ENCODE measurements around the gene HRAS.

The HRAS gene

GRCh38 chr11:491358-491757 is 44.0 kb downstream of the HRAS start:
- no peak for DNase-seq

DNA sequence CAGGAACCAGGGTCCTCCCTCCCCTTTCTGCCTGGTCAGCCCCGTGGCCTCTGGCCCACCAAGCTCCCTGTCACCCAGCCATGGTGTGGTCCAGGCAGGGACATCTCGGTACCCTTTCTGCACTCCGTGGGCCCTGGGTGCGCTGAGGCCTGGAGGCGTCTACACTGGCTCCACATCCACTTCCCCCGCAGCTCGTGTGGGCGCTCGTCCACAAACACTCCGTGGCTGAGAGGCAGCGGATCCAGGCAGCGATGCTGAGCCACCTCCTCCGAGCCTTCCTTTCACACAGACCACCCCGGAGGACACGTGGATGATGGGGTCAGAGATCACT is 44.5 kb downstream of the HRAS start:
- DNase-seq: no peak

DNA sequence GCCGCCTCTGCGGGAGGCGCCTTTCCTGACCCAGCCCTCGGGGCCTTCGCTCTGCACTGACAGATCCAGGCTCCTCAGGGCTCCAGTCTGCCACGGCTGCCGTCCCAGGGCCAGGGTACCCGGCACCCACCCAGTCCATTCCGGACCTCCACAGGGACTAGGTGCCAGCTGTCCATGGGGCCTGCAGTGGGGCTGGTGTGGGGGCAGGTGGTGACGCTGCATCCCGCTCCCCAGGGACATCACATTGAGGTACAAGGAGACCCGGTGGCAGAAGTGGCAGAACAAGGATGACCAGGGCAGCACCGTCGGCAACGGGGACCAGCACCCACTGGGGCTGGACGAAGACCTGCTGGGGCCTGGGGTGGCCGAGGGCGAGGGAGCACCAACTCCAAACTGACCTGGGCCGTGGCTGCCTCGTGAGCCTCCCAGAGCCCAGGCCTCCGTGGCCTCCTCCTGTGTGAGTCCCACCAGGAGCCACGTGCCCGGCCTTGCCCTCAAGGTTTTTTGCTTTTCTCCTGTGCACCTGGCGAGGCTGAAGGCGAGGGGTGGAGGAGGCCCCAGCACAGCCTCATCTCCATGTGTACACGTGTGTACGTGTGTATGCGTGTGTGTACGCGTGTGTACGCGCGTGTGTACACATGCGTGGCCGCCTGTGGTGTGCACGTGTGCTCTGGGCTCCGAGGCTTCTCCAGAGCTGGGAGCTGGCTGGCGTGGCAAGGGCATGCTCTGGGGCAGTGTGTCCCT is 45.0 kb downstream of the HRAS start:
- DNase-seq: no peak

DNA sequence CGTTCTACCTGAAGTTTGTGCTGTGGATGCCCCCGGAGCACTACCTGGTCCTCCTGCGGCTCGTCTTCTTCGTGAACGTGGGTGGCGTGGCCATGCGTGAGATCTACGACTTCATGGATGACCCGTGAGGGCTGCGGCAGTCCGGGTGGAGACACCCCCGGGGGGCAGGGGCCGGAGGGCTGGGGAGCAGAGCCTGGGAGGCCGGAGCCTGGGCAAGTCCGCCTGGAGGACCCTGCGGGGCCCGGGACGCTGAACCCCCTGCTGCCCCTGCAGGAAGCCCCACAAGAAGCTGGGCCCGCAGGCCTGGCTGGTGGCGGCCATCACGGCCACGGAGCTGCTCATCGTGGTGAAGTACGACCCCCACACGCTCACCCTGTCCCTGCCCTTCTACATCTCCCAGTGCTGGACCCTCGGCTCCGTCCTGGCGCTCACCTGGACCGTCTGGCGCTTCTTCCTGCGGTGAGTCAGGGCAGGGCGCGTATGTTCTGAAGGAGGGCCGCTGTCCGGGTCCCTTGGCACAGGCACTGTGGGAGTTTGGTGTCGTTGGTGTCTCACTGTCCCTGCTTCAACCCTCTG is 45.7 kb downstream of the HRAS start:
- DNase-seq: no peak

- DNase-seq: no peak
These were observed 46.4 kb downstream of the HRAS start for GRCh38 chr11:488992-489391.

DNA sequence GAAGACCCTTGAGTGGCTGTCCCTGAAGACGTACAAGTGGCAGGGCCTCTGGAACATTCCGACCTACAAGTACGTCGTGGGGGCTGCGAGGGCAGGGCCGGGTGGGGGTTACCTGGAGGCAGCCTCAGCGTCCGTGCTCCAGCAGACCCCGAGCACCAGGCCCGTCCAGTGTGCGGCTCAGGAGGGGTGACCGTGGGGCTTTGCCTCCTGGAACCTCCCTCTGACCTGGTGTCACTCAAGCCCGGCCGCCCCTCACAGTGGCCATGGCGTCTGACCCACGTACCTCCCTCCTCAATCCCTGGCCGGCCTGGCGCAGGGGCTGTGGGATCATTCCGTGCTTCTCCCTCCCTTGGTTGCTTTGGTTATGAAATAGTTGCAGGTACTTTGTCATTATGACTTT is 46.8 kb downstream of the HRAS start:
- no peak for DNase-seq

GRCh38 chr11:488062-488461 is 47.3 kb downstream of the HRAS start:
- no peak for DNase-seq

DNA sequence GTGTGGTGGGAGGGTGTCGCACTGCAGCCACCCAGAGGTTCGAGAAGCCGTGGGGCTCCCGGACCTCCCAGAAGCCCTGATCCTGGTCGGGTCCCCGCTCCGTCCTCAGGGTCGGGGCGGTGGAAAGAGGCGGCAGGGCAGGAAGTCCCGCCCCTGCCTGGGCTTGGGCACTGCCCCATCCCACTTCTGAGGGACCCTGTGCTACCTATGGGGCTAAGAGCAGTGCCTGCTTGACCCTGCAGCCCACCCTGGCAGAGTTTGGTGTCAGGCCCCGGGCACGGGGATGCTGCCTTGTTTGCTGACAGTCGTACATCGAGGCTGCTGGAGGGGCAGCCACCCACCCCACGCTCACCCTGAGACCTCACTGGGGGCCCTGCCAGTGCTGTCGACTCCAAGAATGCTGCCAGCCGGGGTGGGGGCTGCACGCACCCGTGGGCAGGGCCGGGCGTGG is 47.8 kb downstream of the HRAS start:
- DNase-seq: no peak

DNA sequence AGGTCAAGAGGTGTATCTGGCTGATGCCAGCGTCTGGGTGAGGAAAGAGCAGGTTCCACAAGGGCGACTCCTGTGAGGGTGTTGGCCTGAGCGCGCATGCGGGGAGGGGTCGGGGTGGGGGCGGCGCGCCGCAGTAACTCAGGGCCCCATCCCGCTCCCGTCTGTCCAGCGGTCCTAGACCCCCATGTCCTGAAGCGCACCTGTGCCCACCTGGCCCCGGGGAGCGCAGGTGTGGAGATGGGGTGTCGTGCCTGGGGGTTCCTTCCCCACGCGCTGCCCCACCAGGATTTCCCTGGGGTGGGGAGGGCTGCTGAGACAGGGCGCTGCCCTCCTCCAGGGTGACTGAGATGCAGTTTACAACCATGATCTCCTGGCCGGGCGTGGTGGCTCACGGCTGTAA is 49.2 kb downstream of the HRAS start:
- no peak for DNase-seq

- DNase-seq: no peak
These were observed 50.8 kb downstream of the HRAS start for GRCh38 chr11:484616-485015.

All from activated CD8-positive, alpha-beta memory T cell treated with anti-CD3 and anti-CD28 coated beads, Interleukin-2, amount 50 U/mL, for 4 hours (primary cell).